ENCODE results near the gene SHTN1.

Gene SHTN1

GRCh38 chr10:116917481-116917880 is 87.5 kb downstream of the SHTN1 start:
- peak; percentile 32 for DNase-seq (ENCODE audit: low spot score)

GRCh38 chr10:116915340-116915739 is 89.6 kb downstream of the SHTN1 start:
- no peak for DNase-seq (ENCODE audit: low spot score)

GRCh38 chr10:116913695-116914094 is 91.3 kb downstream of the SHTN1 start:
- no peak for DNase-seq (ENCODE audit: low spot score)

GRCh38 chr10:116912162-116912561 is 92.8 kb downstream of the SHTN1 start:
- DNase-seq (ENCODE audit: low spot score), result no peak

GRCh38 chr10:116910910-116911309 is 94.1 kb downstream of the SHTN1 start:
- peak; percentile 40 for DNase-seq (ENCODE audit: low spot score)

- DNase-seq (ENCODE audit: low spot score), result no peak
These were observed 95.7 kb downstream of the SHTN1 start for GRCh38 chr10:116909307-116909706.

- DNase-seq (ENCODE audit: low spot score), result no peak
These were observed 97.6 kb downstream of the SHTN1 start for GRCh38 chr10:116907245-116907987.

- no peak for DNase-seq (ENCODE audit: low spot score)
These were observed 99.2 kb downstream of the SHTN1 start for GRCh38 chr10:116905845-116906210.

- no peak for DNase-seq (ENCODE audit: low spot score)
These were observed 105.4 kb downstream of the SHTN1 start for GRCh38 chr10:116899626-116900025.

GRCh38 chr10:116893686-116894037 is 111.3 kb downstream of the SHTN1 start:
- no peak for DNase-seq (ENCODE audit: low spot score)

GRCh38 chr10:116892907-116893685 is 111.9 kb downstream of the SHTN1 start:
- no peak for DNase-seq (ENCODE audit: low spot score)

GRCh38 chr10:116891208-116891607 is 113.8 kb downstream of the SHTN1 start:
- peak; percentile 46 for DNase-seq (ENCODE audit: low spot score)

- no peak for DNase-seq (ENCODE audit: low spot score)
These were observed 115.9 kb downstream of the SHTN1 start for GRCh38 chr10:116889066-116889465.

- peak; percentile 44 for DNase-seq (ENCODE audit: low spot score)
These were observed 116.5 kb downstream of the SHTN1 start for GRCh38 chr10:116888380-116889055.

- no peak for DNase-seq (ENCODE audit: low spot score)
These were observed 118.2 kb downstream of the SHTN1 start for GRCh38 chr10:116886772-116887171.

- DNase-seq (ENCODE audit: low spot score), result peak; percentile 63
These were observed 122.3 kb downstream of the SHTN1 start for GRCh38 chr10:116882639-116883038.

- DNase-seq (ENCODE audit: low spot score), result peak; percentile 22
These were observed 124.1 kb downstream of the SHTN1 start for GRCh38 chr10:116880716-116881482.

- no peak for DNase-seq (ENCODE audit: low spot score)
These were observed 125.2 kb downstream of the SHTN1 start for GRCh38 chr10:116879817-116880216.

GRCh38 chr10:116878123-116878522 is 126.9 kb downstream of the SHTN1 start:
- peak; percentile 18 for DNase-seq (ENCODE audit: low spot score)

GRCh38 chr10:116877391-116877790 is 127.6 kb downstream of the SHTN1 start:
- DNase-seq (ENCODE audit: low spot score), result peak; percentile 27

- DNase-seq (ENCODE audit: low spot score), result no peak
These were observed 129.1 kb downstream of the SHTN1 start for GRCh38 chr10:116875897-116876296.

GRCh38 chr10:116873134-116873533 is 131.9 kb downstream of the SHTN1 start:
- no peak for DNase-seq (ENCODE audit: low spot score)

All from Ammon's horn (tissue), 1 donor.